NCI-H748 treated with DMSO at 0.1 percent for 48 hours (cell line): ENCODE results near the gene LGALS9.
A peak's percentile ranks its signal among the peaks of the same experiment; 100 is the strongest.

Experiments used
- DNase-seq: peaks from one replicate; lab custom pipeline; 2025; lab: John Stamatoyannopoulos, UW

Gene LGALS9

DNA sequence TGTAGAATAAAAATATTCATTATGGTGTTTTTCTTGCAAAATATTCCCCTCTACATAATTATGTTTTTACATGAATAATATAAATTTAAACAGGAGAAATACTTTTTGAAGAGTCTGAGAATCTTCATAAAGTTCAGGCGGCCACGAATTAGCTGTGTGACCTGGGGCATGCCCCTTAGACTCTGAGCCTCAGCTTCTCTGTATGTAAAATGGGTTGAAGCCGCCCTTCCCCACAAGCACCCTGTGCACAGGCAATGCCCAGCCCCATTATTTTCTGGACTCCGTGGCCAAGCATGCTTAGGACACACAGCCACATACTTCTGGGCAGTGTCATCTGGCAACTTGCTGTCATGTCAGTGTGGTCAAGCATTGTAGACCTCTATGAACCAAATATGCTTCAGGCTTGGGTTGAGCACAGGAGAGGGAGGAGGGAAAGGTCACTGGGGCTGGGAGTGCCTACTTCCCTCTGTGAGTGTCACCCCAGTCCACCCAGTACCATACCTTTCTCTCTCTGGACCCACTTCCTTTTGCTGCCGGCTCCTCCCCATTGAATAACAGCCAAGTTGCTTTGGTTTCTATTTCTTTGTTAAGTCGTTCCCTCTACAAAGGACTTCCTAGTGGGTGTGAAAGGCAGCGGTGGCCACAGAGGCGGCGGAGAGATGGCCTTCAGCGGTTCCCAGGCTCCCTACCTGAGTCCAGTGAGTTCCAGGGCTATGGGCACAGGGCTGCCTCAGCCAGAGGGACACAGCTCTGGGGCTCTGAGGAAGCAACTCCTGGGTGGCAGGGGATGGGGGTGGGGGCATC lies at the start of gene LGALS9:
TSS of gene LGALS9 (plus strand) at position 582 of the 804 bp plus-strand sequence. CDS start at position 660, 78 bp downstream.
- DNase-seq = no peak

DNA sequence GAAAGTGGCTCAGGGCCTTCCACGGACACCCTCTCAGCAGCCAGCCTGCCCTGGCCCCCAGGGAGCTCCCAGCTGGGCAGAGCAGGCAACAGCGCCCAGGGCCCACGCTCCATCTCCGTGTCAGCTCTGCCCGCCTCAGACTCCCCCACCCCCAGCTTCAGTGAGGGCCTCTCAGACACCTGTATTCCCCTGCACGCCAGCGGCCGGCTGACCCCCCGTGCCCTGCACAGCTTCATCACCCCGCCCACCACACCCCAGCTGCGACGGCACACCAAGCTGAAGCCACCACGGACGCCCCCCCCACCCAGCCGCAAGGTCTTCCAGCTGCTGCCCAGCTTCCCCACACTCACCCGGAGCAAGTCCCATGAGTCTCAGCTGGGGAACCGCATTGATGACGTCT lies 48.3 kb upstream of the LGALS9 start:
- DNase-seq = no peak

DNA sequence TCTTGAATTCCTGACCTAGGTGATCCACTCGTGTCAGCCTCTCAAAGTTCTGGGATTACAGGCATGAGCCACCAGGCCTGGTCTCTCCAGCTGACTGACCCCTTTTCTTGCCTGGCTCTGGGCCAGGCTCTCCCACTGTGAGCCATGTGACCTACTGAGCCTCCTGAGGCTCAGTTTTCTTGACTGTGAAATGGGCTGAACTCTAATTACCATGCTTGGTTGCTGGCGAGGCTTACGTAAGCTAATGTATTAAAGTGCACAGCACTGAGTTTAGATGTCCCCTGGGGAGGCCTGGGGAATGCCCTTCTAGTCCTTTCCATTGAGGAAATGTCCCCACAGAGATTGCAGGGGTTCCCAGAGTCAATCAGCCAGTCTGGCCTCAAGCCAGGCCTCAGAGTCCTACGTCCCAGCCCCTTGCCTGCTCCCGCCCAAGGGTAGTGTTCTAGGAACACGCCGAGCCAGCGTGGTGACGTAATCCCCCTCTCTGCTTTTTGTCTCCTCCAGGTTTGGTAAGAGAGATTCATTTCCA lies 45.8 kb upstream of the LGALS9 start:
- no peak for DNase-seq

DNA sequence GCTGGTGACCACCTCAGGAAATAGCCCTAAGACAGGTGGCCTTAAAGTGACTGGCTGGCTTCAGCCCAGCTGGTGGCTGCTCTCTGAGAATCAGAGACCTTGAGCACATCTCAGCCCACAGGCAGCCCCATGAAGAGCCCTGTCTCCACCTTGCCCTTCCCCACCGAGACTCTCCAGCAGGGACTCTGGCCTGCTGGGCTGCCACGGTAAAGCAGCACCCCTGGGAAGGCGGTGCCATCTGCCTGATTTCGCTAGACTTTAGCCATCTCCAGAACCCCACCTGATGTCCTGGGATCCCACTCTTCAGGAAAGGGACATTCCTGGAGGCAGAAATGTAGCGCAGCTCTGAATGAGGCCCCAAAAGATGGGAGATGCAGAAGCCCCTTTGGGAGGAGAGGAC lies 45.2 kb upstream of the LGALS9 start:
- no peak for DNase-seq

DNA sequence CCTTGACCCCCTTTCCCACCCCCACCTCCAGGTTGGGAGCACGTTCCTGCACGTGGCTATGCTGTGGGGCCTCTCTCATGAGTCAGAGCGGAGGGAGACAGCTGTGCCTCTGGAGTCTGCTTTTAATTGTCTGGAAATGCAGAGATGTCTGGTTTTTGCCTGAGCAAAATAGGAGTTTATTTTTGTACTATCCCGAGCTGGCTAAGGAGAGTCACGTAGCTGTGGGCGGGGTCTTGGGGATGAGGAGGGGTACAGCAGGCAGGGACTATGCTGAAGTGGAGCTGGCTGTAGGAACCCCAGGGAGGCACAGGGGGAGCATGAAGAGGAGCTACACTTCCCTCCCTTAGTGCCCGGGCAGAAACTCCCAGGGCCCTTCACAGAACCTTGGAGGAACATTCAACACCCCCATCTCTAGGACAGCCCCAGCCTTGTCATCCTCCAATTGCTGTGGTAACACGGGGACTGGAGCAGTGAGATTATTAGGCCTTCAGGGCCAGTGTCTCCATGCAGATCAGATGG lies 44.7 kb upstream of the LGALS9 start:
- no peak for DNase-seq

DNA sequence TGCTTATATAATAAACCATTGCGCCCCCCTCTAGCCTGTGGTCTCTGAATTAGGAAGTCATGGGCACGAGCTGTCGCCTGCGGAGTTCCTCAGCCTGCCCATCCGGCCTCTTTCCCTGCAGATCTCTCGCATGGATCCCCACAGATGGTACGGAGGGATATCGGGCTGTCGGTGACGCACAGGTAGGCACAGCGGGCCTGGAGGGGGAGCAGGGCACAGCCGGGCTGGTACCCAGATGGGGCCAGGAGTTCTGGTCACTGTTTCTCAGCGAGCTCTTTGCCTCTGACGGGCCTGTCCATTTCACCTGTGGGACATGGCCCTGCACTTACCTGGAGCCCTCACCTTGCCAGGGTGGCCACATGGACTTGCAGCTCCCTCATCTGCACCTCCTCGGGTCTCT lies 42.6 kb upstream of the LGALS9 start:
- DNase-seq = no peak

DNA sequence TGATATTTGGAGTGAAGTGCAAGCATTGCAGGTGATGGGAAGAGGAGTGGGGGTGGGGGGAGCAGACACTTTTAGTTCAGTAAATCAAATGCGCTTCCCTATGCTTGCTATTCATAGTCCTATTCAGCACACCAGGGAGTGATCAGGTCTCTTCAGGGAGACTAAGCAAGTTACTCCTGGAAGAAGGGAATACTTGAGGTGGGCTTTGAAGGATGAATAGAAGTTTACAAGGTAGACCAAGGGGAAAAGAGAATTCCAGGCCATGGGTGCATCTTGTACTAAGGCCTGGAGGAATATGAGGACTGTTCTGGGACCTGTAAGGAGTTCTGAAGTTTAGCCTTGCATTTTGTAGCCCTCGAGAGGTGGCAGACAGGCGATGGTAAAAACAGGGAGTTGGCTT lies 40.1 kb upstream of the LGALS9 start:
- DNase-seq = no peak

DNA sequence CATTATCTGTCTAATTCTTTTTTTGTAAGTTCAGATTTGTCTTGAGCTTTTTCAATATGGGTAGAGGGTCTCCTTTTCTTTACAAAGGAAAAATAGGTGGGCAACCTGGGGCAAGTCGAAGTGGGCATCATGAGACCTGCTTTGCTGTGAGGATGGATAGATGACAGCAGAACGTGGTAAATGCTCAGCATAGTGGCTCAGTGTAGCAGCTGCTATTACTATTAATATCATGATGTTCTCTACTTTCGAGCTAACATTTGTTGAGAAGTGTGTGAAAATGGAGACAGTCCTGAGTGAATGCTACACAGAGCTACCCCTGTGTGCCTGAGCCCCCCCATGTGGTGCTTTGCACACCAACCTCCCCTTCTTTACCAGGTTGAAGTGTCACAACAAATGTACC lies 39.0 kb upstream of the LGALS9 start:
- DNase-seq = no peak

DNA sequence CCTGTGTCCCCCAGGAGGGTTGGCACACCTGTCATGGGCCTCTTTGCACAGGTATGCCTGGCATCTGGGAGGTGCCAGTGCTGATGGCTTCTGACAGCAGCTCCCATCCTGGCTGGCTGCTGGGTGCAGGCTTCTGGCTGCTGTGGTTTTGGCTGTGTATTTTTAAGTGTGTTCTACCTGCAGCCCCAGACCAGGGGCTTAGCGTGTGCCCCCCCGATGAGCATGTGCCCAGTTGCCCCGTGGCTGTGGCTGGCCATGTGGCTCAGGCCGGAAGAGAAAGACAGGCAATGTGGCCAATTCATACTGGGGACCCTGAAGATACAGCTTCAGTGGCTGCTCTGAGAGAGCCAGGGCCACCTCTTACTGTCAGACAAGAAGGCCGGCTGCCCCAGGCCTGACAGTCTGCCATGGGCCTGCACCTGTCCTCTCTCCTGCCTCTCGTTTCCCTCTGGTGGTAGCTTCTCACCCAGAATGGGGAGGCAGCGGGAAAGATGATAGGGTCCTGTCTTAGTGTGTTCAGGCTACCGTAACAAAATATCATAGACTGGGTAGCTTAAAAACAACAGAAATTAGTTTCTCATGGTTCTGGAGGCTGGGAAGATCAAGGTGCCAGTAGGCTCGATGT lies 37.6 kb upstream of the LGALS9 start:
- DNase-seq = no peak

DNA sequence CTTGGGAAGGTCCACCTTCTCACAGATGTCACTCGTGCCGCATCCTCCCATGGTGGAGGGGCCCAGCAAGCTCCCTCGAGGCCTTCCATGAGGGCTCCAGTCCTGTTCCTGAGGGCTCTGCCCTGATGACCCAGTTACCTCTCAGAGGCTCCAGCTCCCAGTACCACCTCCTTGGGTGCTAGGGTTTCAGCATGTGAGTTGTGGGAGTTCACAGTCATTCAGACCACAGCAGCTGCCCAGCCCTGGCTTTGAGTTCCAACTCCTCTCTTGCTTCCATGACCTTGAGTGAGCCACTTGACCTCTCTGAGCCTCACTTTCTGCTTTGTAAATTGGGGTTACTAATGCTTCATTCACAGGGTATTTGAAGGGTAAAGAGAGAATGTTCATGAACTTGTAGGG lies 37.1 kb upstream of the LGALS9 start:
- no peak for DNase-seq

DNA sequence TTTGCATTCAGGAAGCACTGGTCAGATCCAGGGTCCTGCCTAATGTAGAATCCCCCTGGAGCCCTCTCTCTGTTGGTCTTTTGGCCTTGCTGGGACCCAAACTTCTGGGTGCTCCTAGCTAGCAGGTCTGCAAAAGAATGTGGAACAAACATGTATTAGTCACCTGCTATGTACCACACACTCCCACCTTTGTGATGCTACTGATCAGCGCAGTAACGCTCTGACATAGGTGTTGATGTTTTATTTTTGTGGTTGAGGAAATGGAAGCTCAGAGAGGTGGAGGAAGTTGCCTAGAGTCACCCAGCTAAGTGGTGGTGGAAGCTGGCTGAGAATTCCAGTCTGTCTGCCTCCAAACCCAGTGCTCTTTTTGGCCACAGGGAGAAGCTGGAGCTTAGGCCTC lies 35.8 kb upstream of the LGALS9 start:
- no peak for DNase-seq

DNA sequence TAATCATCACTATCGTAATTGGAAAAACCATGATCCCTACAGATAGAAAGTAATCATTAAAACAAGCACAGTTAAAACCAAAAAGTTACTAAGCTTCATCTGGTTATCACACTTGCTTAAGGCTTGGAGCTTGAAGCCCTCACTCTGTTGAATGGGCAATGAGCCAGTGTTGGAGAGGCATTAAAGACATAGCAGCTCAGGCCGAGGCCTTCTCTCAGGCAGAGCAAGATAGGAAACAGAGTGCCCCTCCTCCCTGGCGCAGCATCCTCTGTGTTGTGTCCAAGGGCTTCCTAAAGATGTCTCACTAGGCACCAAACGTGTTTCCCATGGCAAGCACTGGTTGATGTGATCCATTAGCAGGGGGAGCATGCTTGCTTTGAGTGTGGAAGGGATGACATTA lies 34.9 kb upstream of the LGALS9 start:
- no peak for DNase-seq

DNA sequence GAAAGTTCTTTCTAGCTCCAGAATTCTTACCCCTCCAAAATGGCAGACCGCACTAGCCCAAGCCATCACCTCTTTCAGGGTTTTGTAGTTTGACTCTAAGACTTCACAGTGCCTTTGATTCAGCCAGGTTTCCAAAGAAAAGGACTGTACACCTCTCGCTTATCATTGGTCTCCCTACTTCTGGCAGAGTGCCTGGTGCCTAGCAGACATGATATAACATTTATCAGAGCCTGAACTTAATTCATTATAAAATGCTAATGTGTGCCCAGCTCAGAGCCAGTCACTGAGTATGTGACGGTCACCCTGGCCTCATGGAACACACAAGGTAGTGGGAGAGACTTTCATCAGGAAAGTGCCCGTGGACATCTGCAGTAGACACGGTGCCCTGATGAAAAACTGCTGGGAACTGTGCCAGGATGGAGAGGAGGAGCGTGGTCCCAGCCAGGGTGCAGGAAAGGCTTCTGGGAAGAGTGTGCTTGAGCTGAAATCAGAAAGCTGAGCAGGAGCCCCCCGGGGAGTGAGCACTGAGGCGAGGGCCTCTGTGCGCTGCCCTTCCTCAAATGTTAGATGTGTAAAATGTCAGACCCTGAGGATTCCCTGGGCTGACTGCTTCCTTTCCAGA lies 34.3 kb upstream of the LGALS9 start:
- no peak for DNase-seq

DNA sequence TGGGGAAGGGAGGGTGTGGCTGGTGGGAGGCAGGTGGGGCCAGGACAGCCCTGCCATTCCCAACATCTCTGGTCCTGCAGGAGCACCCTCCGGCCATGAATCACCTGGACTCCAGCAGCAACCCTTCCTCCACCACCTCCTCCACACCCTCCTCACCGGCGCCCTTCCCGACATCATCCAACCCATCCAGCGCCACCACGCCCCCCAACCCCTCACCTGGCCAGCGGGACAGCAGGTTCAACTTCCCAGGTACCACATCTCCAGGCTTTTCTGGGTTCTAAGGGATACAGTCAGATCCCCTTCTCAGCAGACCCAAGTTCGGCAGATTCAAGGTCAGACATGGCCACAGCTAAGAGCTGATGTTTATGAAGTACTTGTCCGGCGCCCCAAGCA lies 33.8 kb upstream of the LGALS9 start:
- no peak for DNase-seq

DNA sequence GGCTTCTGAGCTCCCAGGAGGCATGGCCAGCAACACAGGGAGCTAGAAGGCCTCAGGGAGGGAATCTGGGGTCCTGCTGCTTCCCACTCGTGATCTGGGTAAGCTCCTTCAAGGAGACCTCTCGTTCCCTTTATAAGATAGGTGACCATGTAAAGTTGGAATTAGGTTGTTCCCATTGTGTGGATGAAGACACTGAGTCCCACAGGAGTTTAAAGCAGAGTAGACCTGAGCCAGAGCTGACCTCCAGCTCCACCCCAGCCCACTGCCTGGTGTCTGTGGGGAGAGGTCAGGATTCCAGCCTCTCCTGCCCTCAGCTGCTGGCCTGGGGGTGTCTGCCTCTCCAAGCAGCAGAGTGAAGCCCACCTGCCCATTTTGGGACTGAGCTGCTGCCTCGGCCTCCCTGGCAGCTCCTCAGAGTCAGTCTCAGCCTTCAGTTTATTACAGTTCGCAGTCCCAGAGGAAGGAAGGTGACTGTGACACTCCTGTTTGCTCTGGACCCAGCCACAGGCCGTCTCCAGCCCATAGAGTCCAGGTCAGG lies 33.1 kb upstream of the LGALS9 start:
- no peak for DNase-seq

DNA sequence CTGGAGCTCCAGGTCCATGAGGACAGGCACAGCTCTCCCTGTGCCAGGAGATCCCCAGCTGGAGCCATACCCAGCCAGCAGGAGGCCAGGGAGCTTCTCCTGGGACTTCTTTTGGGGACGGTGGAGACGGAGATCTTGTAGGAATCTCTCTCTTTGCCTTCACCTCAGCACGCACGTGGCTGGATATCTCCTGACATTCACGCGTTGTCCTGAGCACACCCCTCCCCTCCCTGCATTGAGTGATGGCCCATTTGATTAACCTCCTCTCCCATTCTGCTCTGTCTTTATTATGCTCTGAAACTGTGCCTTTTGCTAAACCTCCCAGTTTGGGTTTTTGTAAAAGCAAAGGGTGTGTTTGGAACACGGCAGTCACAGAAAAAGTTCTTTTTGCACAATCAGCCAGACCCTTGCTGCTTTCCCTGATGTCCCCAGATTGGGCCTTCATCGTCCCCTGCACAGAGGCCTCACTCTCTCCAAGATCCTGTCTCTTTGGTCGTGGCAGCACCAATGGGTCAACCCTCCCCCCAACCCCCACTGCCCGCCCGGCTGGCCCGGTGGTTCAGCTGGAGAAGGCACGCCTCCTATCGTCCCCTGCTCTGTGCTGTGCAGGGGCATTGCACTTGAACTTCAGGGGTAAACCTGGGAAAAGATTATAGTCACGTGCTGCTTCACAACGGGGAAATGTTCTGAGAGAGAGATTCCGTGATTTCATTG lies 32.5 kb upstream of the LGALS9 start:
- no peak for DNase-seq

DNA sequence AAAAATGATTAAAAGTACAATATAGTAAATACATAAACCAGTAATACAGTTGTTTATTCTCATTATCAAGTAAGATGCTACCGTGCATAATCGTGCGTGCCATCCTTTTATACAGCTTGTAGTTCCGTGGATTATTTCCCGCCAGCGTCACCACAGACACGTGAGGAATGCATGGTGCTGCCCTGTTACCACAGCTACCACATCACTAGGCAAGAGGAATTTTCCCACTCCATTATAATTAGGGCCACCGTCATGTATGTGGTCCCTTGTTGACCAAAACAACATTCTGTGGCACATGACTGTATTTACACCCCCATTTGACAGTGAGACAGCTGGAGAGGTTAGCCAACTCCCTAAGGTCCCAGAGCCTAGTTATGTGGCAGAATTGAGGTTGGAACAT lies 30.5 kb upstream of the LGALS9 start:
- DNase-seq = no peak

DNA sequence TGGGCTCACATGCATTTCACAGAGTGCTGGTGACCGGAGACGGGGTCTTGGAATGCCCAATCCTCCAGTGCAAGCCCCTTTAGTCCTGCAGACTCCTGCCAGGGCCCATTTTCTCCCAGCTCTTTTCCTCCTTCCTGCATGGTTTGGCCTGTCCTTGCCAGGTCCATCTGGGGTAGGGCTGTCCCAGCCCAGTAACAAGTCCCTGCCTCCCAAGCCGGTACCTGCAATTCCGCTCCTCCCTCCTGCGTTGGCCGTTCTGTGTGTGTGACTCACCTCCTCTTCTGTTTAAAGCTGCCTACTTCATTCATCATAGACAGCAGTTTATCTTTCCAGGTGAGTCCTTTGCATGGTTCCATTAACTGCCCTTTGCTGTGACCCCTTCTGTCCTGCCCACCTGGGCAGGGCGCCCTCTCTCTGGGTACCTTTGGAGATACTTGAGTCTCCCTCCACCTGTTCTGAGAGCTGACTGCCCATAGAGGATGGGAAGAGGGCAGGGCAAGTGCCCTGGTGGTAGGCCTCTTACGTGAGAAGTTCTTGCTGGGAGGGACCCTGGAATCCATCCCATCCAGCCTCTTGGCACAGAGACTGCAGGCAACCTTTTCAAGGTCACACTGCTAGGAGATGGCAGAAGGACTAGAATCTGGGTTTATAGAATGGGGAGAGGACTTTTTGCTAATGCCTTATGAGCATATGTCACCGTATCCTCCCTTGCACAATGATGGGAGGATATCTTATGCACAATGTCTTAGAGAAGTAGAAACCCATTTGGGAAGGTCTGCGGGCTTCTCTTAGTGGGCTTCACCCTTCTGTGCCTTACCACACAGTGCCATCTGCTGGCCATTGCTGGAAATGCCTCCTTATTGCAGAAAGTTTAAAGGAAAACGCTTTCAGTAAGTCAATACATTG lies 29.7 kb upstream of the LGALS9 start:
- DNase-seq = peak; percentile 72

DNA sequence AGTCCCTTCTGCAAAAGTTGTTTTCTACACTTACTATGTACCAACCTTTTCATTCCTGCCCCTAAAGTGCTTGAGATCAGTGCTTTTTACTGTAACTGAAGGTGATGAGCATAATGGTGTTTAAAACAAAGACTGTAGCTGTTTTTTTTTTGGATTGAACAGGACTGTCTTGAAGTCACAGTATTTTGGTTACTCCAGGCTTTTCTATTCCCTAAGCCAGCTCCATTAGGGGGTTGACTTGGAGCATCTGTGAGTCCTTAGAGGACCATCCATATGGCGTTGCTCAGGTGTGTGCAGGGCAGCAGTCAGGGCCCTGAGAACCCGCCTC lies 29.0 kb upstream of the LGALS9 start:
- no peak for DNase-seq

DNA sequence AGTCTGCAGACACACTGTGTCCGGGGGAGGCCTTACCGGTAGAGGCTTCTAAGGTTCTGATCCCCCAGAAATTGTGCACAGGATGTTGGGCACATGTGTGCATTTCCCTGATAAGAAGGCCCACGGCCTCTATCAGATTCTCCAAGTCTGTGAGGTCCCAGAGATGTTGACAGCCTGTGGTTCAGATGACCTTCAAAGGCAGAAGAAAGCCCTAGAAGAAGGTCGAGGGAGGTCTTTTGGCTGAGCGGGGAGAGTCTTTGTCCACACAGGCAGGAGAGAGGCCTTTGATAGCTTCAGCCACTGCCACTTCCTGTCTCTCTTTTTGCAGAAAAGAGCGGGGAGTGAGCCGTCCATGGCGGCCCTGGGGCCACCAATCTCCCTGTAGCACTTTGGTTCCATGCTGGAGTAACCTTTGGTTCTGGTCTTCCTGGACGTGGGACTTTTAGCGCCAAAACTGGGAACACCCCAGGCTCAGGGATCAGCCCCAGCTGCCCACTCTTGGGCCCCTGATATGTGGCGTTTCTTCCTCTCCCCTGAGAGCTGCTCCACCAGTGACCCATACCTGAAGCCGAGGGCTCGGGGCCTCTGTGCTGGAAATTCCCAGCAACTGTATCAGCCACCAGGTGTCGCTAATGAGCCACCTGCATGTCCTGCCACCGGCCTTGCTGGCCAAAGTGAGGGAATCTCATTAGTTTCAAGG lies 28.1 kb upstream of the LGALS9 start:
- peak; percentile 21 for DNase-seq

DNA sequence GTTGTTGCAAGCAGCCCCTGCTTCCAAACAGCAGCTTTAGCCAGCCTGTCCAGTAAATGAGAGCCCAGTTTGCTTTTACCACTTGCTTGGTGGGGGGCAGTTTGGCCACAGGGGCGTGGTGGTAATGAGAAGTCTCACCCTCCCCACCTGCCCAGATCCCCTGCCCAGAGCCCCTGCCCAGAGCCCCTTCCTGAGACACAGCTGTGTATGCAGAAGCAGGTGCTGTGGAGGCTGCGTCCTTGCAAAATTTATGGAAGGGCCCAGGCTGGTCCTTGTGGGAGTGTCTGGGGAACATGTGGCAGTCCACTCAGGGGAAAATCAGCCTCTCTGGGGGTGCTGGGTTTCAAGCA lies 27.6 kb upstream of the LGALS9 start:
- no peak for DNase-seq
